Measurements from ENCODE around the gene CYGB. TPM values are rescaled to one million over a fixed set of nuclear protein-coding genes. Genes with fewer than 3 reads are reported as not detected.
A peak's percentile ranks its signal among the peaks of the same experiment; 100 is the strongest.

Gene CYGB
- total and polyA plus RNA-seq, 2 of the 13 experiments (the other 11 are each of a cell fraction or from before 2014, with no cell fraction given): 18.9 to 27.1 TPM

- TF ChIP-seq, protein P1, sequence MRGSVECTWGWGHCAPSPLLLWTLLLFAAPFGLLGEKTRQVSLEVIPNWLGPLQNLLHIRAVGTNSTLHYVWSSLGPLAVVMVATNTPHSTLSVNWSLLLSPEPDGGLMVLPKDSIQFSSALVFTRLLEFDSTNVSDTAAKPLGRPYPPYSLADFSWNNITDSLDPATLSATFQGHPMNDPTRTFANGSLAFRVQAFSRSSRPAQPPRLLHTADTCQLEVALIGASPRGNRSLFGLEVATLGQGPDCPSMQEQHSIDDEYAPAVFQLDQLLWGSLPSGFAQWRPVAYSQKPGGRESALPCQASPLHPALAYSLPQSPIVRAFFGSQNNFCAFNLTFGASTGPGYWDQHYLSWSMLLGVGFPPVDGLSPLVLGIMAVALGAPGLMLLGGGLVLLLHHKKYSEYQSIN (CRISPR knock-in tag; IDR thresholded peaks at IDR 0.05; ENCODE audit: borderline replicate concordance): 0 out of 2 replicates have a peak, but pooled peaks have one; percentile 18
- TF ChIP-seq, protein P2, sequence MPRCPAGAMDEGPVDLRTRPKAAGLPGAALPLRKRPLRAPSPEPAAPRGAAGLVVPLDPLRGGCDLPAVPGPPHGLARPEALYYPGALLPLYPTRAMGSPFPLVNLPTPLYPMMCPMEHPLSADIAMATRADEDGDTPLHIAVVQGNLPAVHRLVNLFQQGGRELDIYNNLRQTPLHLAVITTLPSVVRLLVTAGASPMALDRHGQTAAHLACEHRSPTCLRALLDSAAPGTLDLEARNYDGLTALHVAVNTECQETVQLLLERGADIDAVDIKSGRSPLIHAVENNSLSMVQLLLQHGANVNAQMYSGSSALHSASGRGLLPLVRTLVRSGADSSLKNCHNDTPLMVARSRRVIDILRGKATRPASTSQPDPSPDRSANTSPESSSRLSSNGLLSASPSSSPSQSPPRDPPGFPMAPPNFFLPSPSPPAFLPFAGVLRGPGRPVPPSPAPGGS (CRISPR knock-in tag; IDR thresholded peaks at IDR 0.05): peak; percentile 87; the same call in 1 of the 2 replicates
- TF ChIP-seq PREB (CRISPR knock-in tag; IDR thresholded peaks at IDR 0.05) (0 out of 2 replicates have a peak, but pooled peaks have one; percentile 28), NONO (IDR thresholded peaks at IDR 0.05) (no peak), NONO (CRISPR knock-in tag; conservative IDR thresholded peaks at IDR 0.05) (peak; percentile 65), KLF15 (CRISPR knock-in tag; IDR thresholded peaks at IDR 0.05; ENCODE audit: borderline replicate concordance) (no peak), THAP7 (CRISPR knock-in tag; IDR thresholded peaks at IDR 0.05) (peak; percentile 93), ZNF263 (CRISPR knock-in tag; IDR thresholded peaks at IDR 0.05) (0 out of 2 replicates have a peak, but pooled peaks have one; percentile 4), ZSCAN29 (CRISPR knock-in tag; conservative IDR thresholded peaks at IDR 0.05) (no peak), HOXD1 (CRISPR knock-in tag; IDR thresholded peaks at IDR 0.05) (no peak), ISX (CRISPR knock-in tag; conservative IDR thresholded peaks at IDR 0.05) (no peak), CENPT (CRISPR knock-in tag; IDR thresholded peaks at IDR 0.05; ENCODE audit: low read depth) (peak; percentile 47; the same call in 1 of the 2 replicates), RBM39 (IDR thresholded peaks at IDR 0.05; ENCODE audit: low read depth, low read length, poor library complexity, severe bottlenecking) (peak; percentile 23), CSRNP2 (CRISPR knock-in tag; conservative IDR thresholded peaks at IDR 0.05; ENCODE audit: low read depth) (no peak), ZSCAN30 (CRISPR knock-in tag; IDR thresholded peaks at IDR 0.05) (no peak), ZNF747 (CRISPR knock-in tag; IDR thresholded peaks at IDR 0.05; ENCODE audit: borderline replicate concordance) (no peak), ATF1 (CRISPR knock-in tag; IDR thresholded peaks at IDR 0.05) (no peak), ZFAT (CRISPR knock-in tag; conservative IDR thresholded peaks at IDR 0.05) (no peak)
- TF ChIP-seq, protein P3, sequence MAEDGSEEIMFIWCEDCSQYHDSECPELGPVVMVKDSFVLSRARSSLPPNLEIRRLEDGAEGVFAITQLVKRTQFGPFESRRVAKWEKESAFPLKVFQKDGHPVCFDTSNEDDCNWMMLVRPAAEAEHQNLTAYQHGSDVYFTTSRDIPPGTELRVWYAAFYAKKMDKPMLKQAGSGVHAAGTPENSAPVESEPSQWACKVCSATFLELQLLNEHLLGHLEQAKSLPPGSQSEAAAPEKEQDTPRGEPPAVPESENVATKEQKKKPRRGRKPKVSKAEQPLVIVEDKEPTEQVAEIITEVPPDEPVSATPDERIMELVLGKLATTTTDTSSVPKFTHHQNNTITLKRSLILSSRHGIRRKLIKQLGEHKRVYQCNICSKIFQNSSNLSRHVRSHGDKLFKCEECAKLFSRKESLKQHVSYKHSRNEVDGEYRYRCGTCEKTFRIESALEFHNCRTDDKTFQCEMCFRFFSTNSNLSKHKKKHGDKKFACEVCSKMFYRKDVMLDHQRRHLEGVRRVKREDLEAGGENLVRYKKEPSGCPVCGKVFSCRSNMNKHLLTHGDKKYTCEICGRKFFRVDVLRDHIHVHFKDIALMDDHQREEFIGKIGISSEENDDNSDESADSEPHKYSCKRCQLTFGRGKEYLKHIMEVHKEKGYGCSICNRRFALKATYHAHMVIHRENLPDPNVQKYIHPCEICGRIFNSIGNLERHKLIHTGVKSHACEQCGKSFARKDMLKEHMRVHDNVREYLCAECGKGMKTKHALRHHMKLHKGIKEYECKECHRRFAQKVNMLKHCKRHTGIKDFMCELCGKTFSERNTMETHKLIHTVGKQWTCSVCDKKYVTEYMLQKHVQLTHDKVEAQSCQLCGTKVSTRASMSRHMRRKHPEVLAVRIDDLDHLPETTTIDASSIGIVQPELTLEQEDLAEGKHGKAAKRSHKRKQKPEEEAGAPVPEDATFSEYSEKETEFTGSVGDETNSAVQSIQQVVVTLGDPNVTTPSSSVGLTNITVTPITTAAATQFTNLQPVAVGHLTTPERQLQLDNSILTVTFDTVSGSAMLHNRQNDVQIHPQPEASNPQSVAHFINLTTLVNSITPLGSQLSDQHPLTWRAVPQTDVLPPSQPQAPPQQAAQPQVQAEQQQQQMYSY (CRISPR knock-in tag; IDR thresholded peaks at IDR 0.05): peak; percentile 46; the same call in 1 of the 2 replicates
These were observed 36.3 kb downstream of the CYGB start, which contains the start of gene RHBDF2 (continued) for GRCh38 chr17:76501018-76501826.
